WTC11 (cell line): ENCODE measurements around the gene KNDC1.

Experiments used
- CREB1 ChIP-seq: sonication (generic); formaldehyde crosslinking; IDR thresholded peaks from 2 replicates; pipeline ENCODE4 v1.8.0; 2023; ENCODE audit warnings: mild to moderate bottlenecking, missing genetic modification reagents
- CTCF ChIP-seq: fragments of 200-600 bp; IDR thresholded peaks from 2 replicates; pipeline ENCODE4 v1.8.0; 2022; ENCODE audit warnings: antibody characterized with exemption
- NFYB ChIP-seq: sonication (generic); formaldehyde crosslinking; conservative IDR thresholded peaks from 2 replicates; pipeline ENCODE4 v1.8.0; 2022; ENCODE audit warnings: low read depth, missing genetic modification reagents
- RORB ChIP-seq: fragments of 250-450 bp; sonication (Bioruptor Pico); IDR thresholded peaks from 2 replicates; pipeline ENCODE4 v1.9.0; 2021; ENCODE audit warnings: mild to moderate bottlenecking
- ZNF396 ChIP-seq: fragments of 250-450 bp; sonication (Bioruptor Pico); IDR thresholded peaks from 2 replicates; pipeline ENCODE4 v1.8.0; 2021; ENCODE audit warnings: mild to moderate bottlenecking, moderate library complexity, borderline replicate concordance
- TF ChIP-seq, protein P1 (sequence below): fragments of 250-450 bp; sonication (Bioruptor Pico); IDR thresholded peaks from 2 replicates; pipeline ENCODE4 v1.9.0; 2021; ENCODE audit warnings: mild to moderate bottlenecking

- TF ChIP-seq, protein P1, sequence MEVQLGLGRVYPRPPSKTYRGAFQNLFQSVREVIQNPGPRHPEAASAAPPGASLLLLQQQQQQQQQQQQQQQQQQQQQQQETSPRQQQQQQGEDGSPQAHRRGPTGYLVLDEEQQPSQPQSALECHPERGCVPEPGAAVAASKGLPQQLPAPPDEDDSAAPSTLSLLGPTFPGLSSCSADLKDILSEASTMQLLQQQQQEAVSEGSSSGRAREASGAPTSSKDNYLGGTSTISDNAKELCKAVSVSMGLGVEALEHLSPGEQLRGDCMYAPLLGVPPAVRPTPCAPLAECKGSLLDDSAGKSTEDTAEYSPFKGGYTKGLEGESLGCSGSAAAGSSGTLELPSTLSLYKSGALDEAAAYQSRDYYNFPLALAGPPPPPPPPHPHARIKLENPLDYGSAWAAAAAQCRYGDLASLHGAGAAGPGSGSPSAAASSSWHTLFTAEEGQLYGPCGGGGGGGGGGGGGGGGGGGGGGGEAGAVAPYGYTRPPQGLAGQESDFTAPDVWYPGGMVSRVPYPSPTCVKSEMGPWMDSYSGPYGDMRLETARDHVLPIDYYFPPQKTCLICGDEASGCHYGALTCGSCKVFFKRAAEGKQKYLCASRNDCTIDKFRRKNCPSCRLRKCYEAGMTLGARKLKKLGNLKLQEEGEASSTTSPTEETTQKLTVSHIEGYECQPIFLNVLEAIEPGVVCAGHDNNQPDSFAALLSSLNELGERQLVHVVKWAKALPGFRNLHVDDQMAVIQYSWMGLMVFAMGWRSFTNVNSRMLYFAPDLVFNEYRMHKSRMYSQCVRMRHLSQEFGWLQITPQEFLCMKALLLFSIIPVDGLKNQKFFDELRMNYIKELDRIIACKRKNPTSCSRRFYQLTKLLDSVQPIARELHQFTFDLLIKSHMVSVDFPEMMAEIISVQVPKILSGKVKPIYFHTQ: no peak
- TF ChIP-seq NFYB (CRISPR knock-in tag): no peak
- no peak for TF ChIP-seq ZNF396
- no peak for TF ChIP-seq CREB1 (CRISPR knock-in tag)
- no peak for TF ChIP-seq CTCF
- TF ChIP-seq RORB (CRISPR knock-in tag): no peak
These were observed 104.4 kb downstream of the KNDC1 start for GRCh38 chr10:133264461-133264860.
